HCT116 (cell line): Measurements from ENCODE around the gene TAF1C. TPM values are rescaled to one million over a fixed set of nuclear protein-coding genes. Genes with fewer than 3 reads are reported as not detected.

Experiments used
- ATAC-seq: fragments of 200-7000 bp; cut with Tn5 transposase; 2 replicates; pipeline ENCODE4 v1.9.1; 2020; ENCODE audit warnings: mild to moderate bottlenecking, moderate library complexity
- BruUV-seq: library from RNA; stranded (reverse); fragments of 400-500 nt; replicated peaks from 2 replicates; lab custom pipeline; 2021; lab: Mats Ljungman, UMichigan
- CTCF ChIA-PET: fragments of 300-600 bp; sonication (Branson Sonifier 250); formaldehyde crosslinking; loops from one replicate; lab custom pipeline; 2021; ENCODE audit warnings: antibody characterized with exemption; lab: Charles Lee
- POLR2A ChIA-PET: fragments of 300-600, 350-600 bp; sonication (Branson Sonifier 250); formaldehyde crosslinking; loops from one replicate; lab custom pipeline; 2021; ENCODE audit warnings: antibody characterized with exemption; lab: Charles Lee
- RAD21 ChIA-PET, 2 experiments: fragments of 300-600 bp; sonication (Branson Sonifier 250); formaldehyde crosslinking; loops; one replicate each; lab custom pipeline; 2023; ENCODE audit warnings: low total read pairs in 2 of 2; ENCODE audit not compliant: uncharacterized antibody in 2 of 2, unreplicated experiment in 2 of 2, low non-redundant PET in 1 of 2; lab: Charles Lee
- DNase-seq: peaks from one replicate; pipeline ENCODE4 v3.0.0-alpha.2; 2010; ENCODE audit warnings: low read depth, low spot score
- H2AFZ ChIP-seq: fragments of 200-600 bp; shearing (Covaris generic), sonication (generic); 2 replicates; pipeline ENCODE4 v1.6.1; 2017; ENCODE audit warnings: low read depth, mixed run types, mixed read lengths, antibody characterized with exemption, low read length; ENCODE audit not compliant: poor library complexity, severe bottlenecking
- H3K27ac ChIP-seq: 2 replicates; pipeline ENCODE4 v1.5.1; 2012; ENCODE audit warnings: low read depth, low read length
- H3K27me3 ChIP-seq: fragments of 200-600 bp; sonication (generic); 2 replicates; pipeline ENCODE4 v1.6.1; 2016; ENCODE audit warnings: mixed run types, low read length, mixed read lengths; ENCODE audit not compliant: insufficient read depth
- H3K36me3 ChIP-seq, 2 experiments: fragments of 200-500 bp in 1 of 2; fragments of 200-600 bp in 1 of 2; sonication (Bioruptor generic) in 1 of 2; sonication (generic) in 1 of 2; 2 replicates each; pipeline versions ENCODE4 v1.5.1 to v1.6.1; 2014 to 2016; ENCODE audit warnings: low read length in 2 of 2, inconsistent platforms in 1 of 2, mixed read lengths in 1 of 2, mixed run types in 1 of 2; ENCODE audit not compliant: insufficient read depth in 2 of 2, control insufficient read depth in 1 of 2
- H3K4me1 ChIP-seq, 2 experiments: fragments of 200-600 bp in 1 of 2; sonication (generic) in 1 of 2; 2 replicates each; pipeline versions ENCODE4 v1.5.1 to v1.6.1; 2012 to 2017; ENCODE audit warnings: low read length in 2 of 2, inconsistent platforms in 1 of 2, mild to moderate bottlenecking in 1 of 2, mixed read lengths in 1 of 2, mixed run types in 1 of 2, moderate library complexity in 1 of 2; ENCODE audit not compliant: insufficient read depth in 2 of 2, control insufficient read depth in 1 of 2
- H3K4me2 ChIP-seq: fragments of 200-600 bp; sonication (generic); 2 replicates; pipeline ENCODE4 v1.6.1; 2017; ENCODE audit warnings: mixed run types, low read length, mixed read lengths
- H3K4me3 ChIP-seq, 2 experiments: fragments of 200-600 bp in 1 of 2; sonication (generic) in 1 of 2; replicated peaks in 1 of 2; 2 replicates each; pipeline ENCODE4 v1.5.1; 2011 to 2016; ENCODE audit warnings: low read length in 2 of 2, control low read depth in 1 of 2, low read depth in 1 of 2, mild to moderate bottlenecking in 1 of 2, mixed read lengths in 1 of 2, mixed run types in 1 of 2
- H3K79me2 ChIP-seq: fragments of 200-600 bp; sonication (generic); 2 replicates; pipeline ENCODE4 v1.6.1; 2017; ENCODE audit warnings: mild to moderate bottlenecking, mixed run types, low read length, moderate library complexity, mixed read lengths; ENCODE audit not compliant: insufficient read depth
- H3K9ac ChIP-seq: fragments of 200-600 bp; sonication (generic); 2 replicates; pipeline ENCODE4 v1.6.1; 2016; ENCODE audit warnings: low read length, mixed read lengths
- H3K9me2 ChIP-seq: fragments of 200-600 bp; sonication (generic), shearing (Covaris generic); 2 replicates; pipeline ENCODE4 v1.6.1; 2017; ENCODE audit warnings: mixed run types, mild to moderate bottlenecking, moderate library complexity; ENCODE audit not compliant: insufficient read depth
- H3K9me3 ChIP-seq, 2 experiments: fragments of 200-500 bp in 1 of 2; fragments of 200-600 bp in 1 of 2; sonication (Bioruptor generic) in 1 of 2; sonication (generic) in 1 of 2; 2 replicates each; pipeline ENCODE4 v1.6.1; 2014 to 2017; ENCODE audit warnings: low read length in 2 of 2, mixed read lengths in 2 of 2, inconsistent platforms in 1 of 2, low read depth in 1 of 2, mild to moderate bottlenecking in 1 of 2, mixed run types in 1 of 2, moderate library complexity in 1 of 2; ENCODE audit not compliant: control insufficient read depth in 1 of 2, insufficient read depth in 1 of 2
- H4K20me1 ChIP-seq: fragments of 200-600 bp; sonication (generic), shearing (Covaris generic); 2 replicates; pipeline ENCODE4 v1.6.1; 2017; ENCODE audit warnings: mixed run types, mild to moderate bottlenecking, moderate library complexity; ENCODE audit not compliant: insufficient read depth
- ATF3 ChIP-seq: IDR thresholded peaks from 2 replicates; pipeline ENCODE4 v1.6.1; 2012
- CTCF ChIP-seq, 3 experiments: fragments of 200-600 bp in 1 of 3; sonication (generic) in 1 of 3; IDR thresholded peaks in 2 of 3; conservative IDR thresholded peaks in 1 of 3; 2 replicates each; pipeline ENCODE4 v1.5.1; 2012 to 2017; ENCODE audit warnings: low read depth in 2 of 3, low read length in 2 of 3, antibody characterized with exemption in 1 of 3, borderline replicate concordance in 1 of 3, control low read depth in 1 of 3, mild to moderate bottlenecking in 1 of 3, mixed read lengths in 1 of 3, mixed run types in 1 of 3, moderate library complexity in 1 of 3; ENCODE audit not compliant: insufficient read depth in 1 of 3
- ELF1 ChIP-seq: IDR thresholded peaks from 2 replicates; pipeline ENCODE4 v1.6.1; 2012; ENCODE audit warnings: low read depth, borderline replicate concordance
- EZH2 ChIP-seq: fragments of 200-600 bp; sonication (generic); IDR thresholded peaks from 2 replicates; pipeline ENCODE4 v1.6.1; 2017; ENCODE audit warnings: antibody characterized with exemption, mixed run types
- EZH2phosphoT487 ChIP-seq: fragments of 200-600 bp; IDR thresholded peaks from 2 replicates; pipeline ENCODE4 v1.6.1; 2018; ENCODE audit warnings: antibody characterized with exemption, borderline replicate concordance
- FOSL1 ChIP-seq: IDR thresholded peaks from 2 replicates; pipeline ENCODE4 v1.6.1; 2012; ENCODE audit warnings: low read depth
- JUND ChIP-seq: IDR thresholded peaks from 2 replicates; pipeline ENCODE4 v1.6.1; 2012
- POLR2AphosphoS5 ChIP-seq: IDR thresholded peaks from 2 replicates; pipeline ENCODE4 v1.6.1; 2011; ENCODE audit warnings: mild to moderate bottlenecking, low read depth, low read length, moderate library complexity
- RAD21 ChIP-seq: IDR thresholded peaks from 2 replicates; pipeline ENCODE4 v1.6.1; 2012; ENCODE audit warnings: low read depth, mild to moderate bottlenecking
- SP1 ChIP-seq: IDR thresholded peaks from 2 replicates; pipeline ENCODE4 v1.6.1; 2012; ENCODE audit warnings: low read depth
- TCF7L2 ChIP-seq: IDR thresholded peaks from 2 replicates; pipeline ENCODE4 v1.7.0; 2011; ENCODE audit warnings: borderline replicate concordance, inconsistent platforms; ENCODE audit not compliant: insufficient read depth, insufficient read length; ENCODE audit errors: extremely low read depth
- ZBTB33 ChIP-seq: IDR thresholded peaks from 2 replicates; pipeline ENCODE4 v1.6.1; 2011; ENCODE audit warnings: mild to moderate bottlenecking, low read length, moderate library complexity; ENCODE audit not compliant: insufficient replicate concordance; ENCODE audit errors: extremely low read depth
- ZFX ChIP-seq: fragments of 450-650 bp; IDR thresholded peaks from 2 replicates; pipeline ENCODE4 v1.6.1; 2017
- ZNF274 ChIP-seq: fragments of 200-500 bp; sonication (Bioruptor generic); IDR thresholded peaks from 2 replicates; pipeline ENCODE4 v1.6.1; 2014; ENCODE audit warnings: mild to moderate bottlenecking, low read depth, low read length, inconsistent platforms
- intact Hi-C: fragments of 100-400 bp; cut with micrococcal nuclease; formaldehyde crosslinking; loops from 2 replicates; pipeline ENCODE4 v1.10.0; 2022
- total RNA-seq: library from RNA; stranded (reverse); gene quantifications from one replicate; pipeline ENCODE4 v1.2.1, GENCODE V29; 2021; ENCODE audit not compliant: unreplicated experiment

TAF1C gene
- total RNA-seq, 1 experiment from 2014 or later = 76.3 TPM

- Histone ChIP-seq H3K9me2 (no peaks in the 10 kb centered on the region), H3K79me2 (no peaks in the 10 kb centered on the region), H4K20me1 (no peaks in the 10 kb centered on the region), H2AFZ (peak overlapping the region; percentile 19), H3K9me3 (no peaks in the 10 kb centered on the region; a peak in 1 of 4 replicates), H3K4me1 (peaks cover 0 to 10% of the 10 kb centered on the region in 2 experiments; a peak in 2 of 4 replicates), H3K4me2 (no peak overlapping the region), H3K36me3 (no peaks in the 10 kb centered on the region), H3K9ac (no peak overlapping the region), H3K27ac (no peak overlapping the region), H3K4me3 (no peak overlapping the region), H3K27me3 (no peaks in the 10 kb centered on the region)
- DNase-seq (no peak), ATAC-seq (peak; percentile 39; the same call in 1 of the 2 replicates)
- intact Hi-C loops = no loop called here
- no TSS peak for BruUV-seq
- CTCF ChIA-PET = no interaction called here
- TF ChIP-seq EZH2phosphoT487 (no peak), ATF3 (no peak)
- TF ChIP-seq, all 23 proteins: peak for 0
- ChIA-PET POLR2A (no interaction called here), RAD21 (no interaction called here)
Measured at GRCh38 chr16:84153660-84154214, 33.1 kb downstream of the TAF1C start.

GRCh38 chr16:84150926-84151325 is 35.9 kb downstream of the TAF1C start:
- no peaks in the 10 kb centered on the region; a peak in 1 of 4 replicates for H3K9me3 ChIP-seq
- H3K27ac ChIP-seq = no peak overlapping the region
- no peak for ATAC-seq
- DNase-seq = no peak
- H3K27me3 ChIP-seq = no peaks in the 10 kb centered on the region
- H4K20me1 ChIP-seq = no peaks in the 10 kb centered on the region
- BruUV-seq = no TSS peak
- no peak overlapping the region for H3K4me3 ChIP-seq
- H2AFZ ChIP-seq = no peak overlapping the region
- no peaks in the 10 kb centered on the region for H3K36me3 ChIP-seq
- no peak overlapping the region for H3K4me2 ChIP-seq
- H3K4me1 ChIP-seq = peaks cover 0 to 5% of the 10 kb centered on the region in 2 experiments; a peak in 2 of 4 replicates
- ChIA-PET RAD21 (no interaction called here), CTCF (no interaction called here), POLR2A (no interaction called here)
- intact Hi-C loops = no loop called here
- no peak overlapping the region for H3K9ac ChIP-seq
- H3K79me2 ChIP-seq = no peaks in the 10 kb centered on the region
- no peaks in the 10 kb centered on the region for H3K9me2 ChIP-seq
- TF ChIP-seq EZH2 (no peak), CTCF (IDR thresholded peaks at IDR 0.05 in 2 of 3, conservative IDR thresholded peaks at IDR 0.05 in 1 of 3; ENCODE audit: borderline replicate concordance in 1 of 3, insufficient read depth in 1 of 3, low read depth in 2 of 3, low read length in 2 of 3) (no peak), ATF3 (no peak), FOSL1 (no peak), SP1 (no peak), EZH2phosphoT487 (no peak), JUND (no peak), ZBTB33 (no peak), ZNF274 (no peak), POLR2AphosphoS5 (no peak), RAD21 (no peak), ELF1 (no peak), ZFX (no peak), TCF7L2 (no peak)
